Gastrocnemius medialis (tissue), 4 donors: ENCODE results near the gene SENP1. TPM values are rescaled to one million over a fixed set of nuclear protein-coding genes. Genes with fewer than 3 reads are reported as not detected.

Experiments
- ATAC-seq, 2 donors: fragments of 150-250 bp; one replicate each; pipeline ENCODE4 v1.9.1; 2016
- DNase-seq, 2 donors: peaks; one replicate each; pipeline ENCODE4 v3.0.0-alpha.2; 2019
- H3K27ac ChIP-seq, 4 donors: fragments of 200-600 bp; sonication (generic); 1 replicate in 1 of 4; 2 replicates in 3 of 4; pipeline ENCODE4 v1.5.1; 2016 to 2018; ENCODE audit warnings: mild to moderate bottlenecking in 2 of 4, moderate library complexity in 1 of 4
- H3K27me3 ChIP-seq, 3 donors: fragments of 200-600 bp; sonication (generic) in 2 of 3; 1 replicate in 1 of 3; 2 replicates in 2 of 3; pipeline versions ENCODE4 v1.5.1 to v1.6.0; 2016 to 2019; ENCODE audit warnings: mild to moderate bottlenecking in 1 of 3, moderate library complexity in 1 of 3
- H3K36me3 ChIP-seq, 2 donors: fragments of 200-600 bp; sonication (generic) in 1 of 2; one replicate each; pipeline ENCODE4 v1.5.1; 2017 to 2018
- H3K4me1 ChIP-seq, 2 donors: fragments of 200-600 bp; sonication (generic) in 1 of 2; one replicate each; pipeline ENCODE4 v1.5.1; 2016 to 2017; ENCODE audit warnings: mild to moderate bottlenecking in 2 of 2
- H3K4me3 ChIP-seq, 4 donors: fragments of 200-600 bp; sonication (generic) in 3 of 4; 1 replicate in 1 of 4; 2 replicates in 3 of 4; pipeline ENCODE4 v1.5.1; 2016 to 2019; ENCODE audit warnings: mild to moderate bottlenecking in 2 of 4
- H3K9me3 ChIP-seq, 3 donors: fragments of 200-600 bp; sonication (generic) in 2 of 3; 1 replicate in 1 of 3; 2 replicates in 2 of 3; pipeline ENCODE4 v1.5.1; 2016 to 2019
- CTCF ChIP-seq, 5 experiments: fragments of 450-650 bp in 3 of 5; fragments of 200-600 bp in 2 of 5; sonication (generic) in 2 of 5; IDR thresholded peaks in 4 of 5; conservative IDR thresholded peaks in 1 of 5; 1 replicate in 4 of 5; 2 replicates in 1 of 5; pipeline ENCODE4 v1.5.1; 2016 to 2019; ENCODE audit warnings: antibody characterized with exemption in 5 of 5, mild to moderate bottlenecking in 3 of 5, moderate library complexity in 3 of 5
- POLR2A ChIP-seq, 2 donors: fragments of 450-650 bp; IDR thresholded peaks; one replicate each; pipeline ENCODE4 v1.6.1; 2017; ENCODE audit warnings: antibody characterized with exemption in 2 of 2, mild to moderate bottlenecking in 2 of 2, moderate library complexity in 2 of 2
- in situ Hi-C, 4 donors: fragments of 200-750 bp; cut with MboI; loops; one replicate each; pipeline versions ENCODE4 v1.15.0 to v1.8.0; 2017; ENCODE audit warnings: low sequenced_read_pairs in 4 of 4
- intact Hi-C: fragments of 100-400 bp; cut with DNase I; formaldehyde crosslinking; loops from one replicate; pipeline ENCODE4 v1.15.1; 2023; ENCODE audit warnings: low total_unique reads
- total RNA-seq, 4 donors: library from RNA; depleted of rRNA; stranded (reverse); fragments of >200 nt; gene quantifications; one replicate each; pipeline versions ENCODE4 v1.1.0 to v1.2.3, GENCODE V29; 2016

The SENP1 gene
- total RNA-seq, 4 donors from 2014 or later, result 8.7 to 19.1 (median 13.1) TPM

- in situ Hi-C loops (no loop called here), intact Hi-C loops (no loop called here)
- no peak for ATAC-seq
- Histone ChIP-seq H3K4me3 (no peak overlapping the region), H3K4me1 (peaks cover 10 to 12% of the 10 kb centered on the region in 2 donors), H3K27ac (no peak overlapping the region), H3K27me3 (peaks cover 26 to 32% (median 26%) of the 10 kb centered on the region in 3 donors), H3K9me3 (no peaks in the 10 kb centered on the region), H3K36me3 (no peaks in the 10 kb centered on the region)
- TF ChIP-seq POLR2A (IDR thresholded peaks at IDR 0.05) (no peak), CTCF (IDR thresholded peaks at IDR 0.05 in 4 of 5, conservative IDR thresholded peaks at IDR 0.05 in 1 of 5) (no peak)
- no peak for DNase-seq
These were observed 96.9 kb downstream of the SENP1 start for GRCh38 chr12:48008950-48009349.

- in situ Hi-C loops, result no loop called here
- ATAC-seq, result no peak
- Histone ChIP-seq H3K27ac (no peak overlapping the region), H3K27me3 (peaks cover 32 to 38% (median 32%) of the 10 kb centered on the region in 3 donors), H3K36me3 (no peaks in the 10 kb centered on the region), H3K4me1 (peaks cover 16 to 18% of the 10 kb centered on the region in 2 donors), H3K4me3 (no peak overlapping the region), H3K9me3 (no peaks in the 10 kb centered on the region)
- intact Hi-C loops, result no loop called here
- TF ChIP-seq POLR2A (IDR thresholded peaks at IDR 0.05) (no peak), CTCF (IDR thresholded peaks at IDR 0.05 in 4 of 5, conservative IDR thresholded peaks at IDR 0.05 in 1 of 5) (no peak)
- DNase-seq, result no peak
These were observed 97.5 kb downstream of the SENP1 start for GRCh38 chr12:48008349-48008748.

- ATAC-seq (no peak), DNase-seq (no peak)
- Histone ChIP-seq H3K4me1 (peaks cover 27 to 30% of the 10 kb centered on the region in 2 donors), H3K9me3 (no peaks in the 10 kb centered on the region), H3K36me3 (no peaks in the 10 kb centered on the region), H3K27ac (no peak overlapping the region), H3K4me3 (no peak overlapping the region), H3K27me3 (peaks cover 42 to 49% (median 44%) of the 10 kb centered on the region in 3 donors)
- in situ Hi-C loops, result no loop called here
- TF ChIP-seq POLR2A (IDR thresholded peaks at IDR 0.05) (no peak), CTCF (IDR thresholded peaks at IDR 0.05 in 4 of 5, conservative IDR thresholded peaks at IDR 0.05 in 1 of 5) (no peak)
- intact Hi-C loops, result no loop called here
These were observed 98.7 kb downstream of the SENP1 start for GRCh38 chr12:48007206-48007605.

GRCh38 chr12:48005750-48006021 is 100.2 kb downstream of the SENP1 start:
- ATAC-seq (no peak), DNase-seq (no peak)
- in situ Hi-C loops (no loop called here), intact Hi-C loops (no loop called here)
- Histone ChIP-seq H3K36me3 (no peaks in the 10 kb centered on the region), H3K4me3 (no peak overlapping the region), H3K9me3 (no peaks in the 10 kb centered on the region), H3K27ac (no peak overlapping the region), H3K4me1 (peaks cover 37 to 42% of the 10 kb centered on the region in 2 donors), H3K27me3 (peaks cover 48 to 63% (median 56%) of the 10 kb centered on the region in 3 donors)
- TF ChIP-seq CTCF (IDR thresholded peaks at IDR 0.05 in 4 of 5, conservative IDR thresholded peaks at IDR 0.05 in 1 of 5), result no peak
- no peak for TF ChIP-seq POLR2A (IDR thresholded peaks at IDR 0.05)
